Adrenal gland (tissue), 12 donors: ENCODE data around the gene IFTAP. TPM values are rescaled to one million over a fixed set of nuclear protein-coding genes. Genes with fewer than 3 reads are reported as not detected.

Experiments used
- DNase-seq, 7 donors: peaks; one replicate each; pipeline ENCODE4 v3.0.0-alpha.2; 2019 to 2020
- H3K27ac ChIP-seq, 5 donors: fragments of 200-600 bp; sonication (generic) in 4 of 5; 1 replicate in 3 of 5; 2 replicates in 2 of 5; pipeline versions ENCODE4 v1.5.1 to v1.8.0; 2016 to 2020; ENCODE audit warnings: mild to moderate bottlenecking in 1 of 5
- H3K27me3 ChIP-seq: fragments of 200-600 bp; 2 replicates; pipeline ENCODE4 v1.8.0; 2021
- H3K36me3 ChIP-seq, 2 donors: fragments of 200-600 bp; replicated peaks in 1 of 2; 1 replicate in 1 of 2; 2 replicates in 1 of 2; pipeline versions ENCODE4 v1.5.1 to v1.8.0; 2018 to 2022
- H3K4me1 ChIP-seq, 2 donors: fragments of 200-600 bp; replicated peaks in 1 of 2; 1 replicate in 1 of 2; 2 replicates in 1 of 2; pipeline versions ENCODE4 v1.5.1 to v1.8.0; 2018 to 2021
- H3K4me3 ChIP-seq, 4 donors: fragments of 200-600 bp; sonication (generic) in 3 of 4; one replicate each; pipeline ENCODE4 v1.5.1; 2016 to 2018
- H3K9me3 ChIP-seq, 3 donors: fragments of 200-600 bp; sonication (generic) in 1 of 3; replicated peaks in 1 of 3; 1 replicate in 2 of 3; 2 replicates in 1 of 3; pipeline versions ENCODE4 v1.5.1 to v1.8.0; 2016 to 2021
- POLR2A ChIP-seq, 2 donors: fragments of 450-650 bp; IDR thresholded peaks; one replicate each; pipeline ENCODE4 v1.6.1; 2017; ENCODE audit warnings: antibody characterized with exemption in 2 of 2, mild to moderate bottlenecking in 2 of 2, moderate library complexity in 1 of 2
- WGBS, 4 donors: extraction: QIAGEN DNeasy Blood & Tissue Kit in 2 of 4; methylation state at CpG; one replicate each; pipeline versions ENCODE4 v1.1.5 to v1.1.7; 2013 to 2017; 5-methylcytosine and 5-hydroxymethylcytosine counted together
- intact Hi-C, 2 donors: fragments of 100-400 bp; cut with DNase I; formaldehyde crosslinking; loops; one replicate each; pipeline versions ENCODE4 v1.14.1 to v1.15.0; 2022 to 2023
- polyA plus RNA-seq, 3 donors: library from polyadenylated mRNA; stranded (reverse); fragments of 200-250 nt in 2 of 3; fragments of 350-450 nt in 1 of 3; fragmentation: Illumina TruSeq in 1 of 3; extraction: RNeasy Lipid Tissue Mini Kit (QIAGEN cat#74804) in 1 of 3; gene quantifications; one replicate each; pipeline ENCODE4 v1.2.3, GENCODE V29; 2013 to 2014
- total RNA-seq, 9 donors: library from RNA; depleted of rRNA in 4 of 9; stranded (reverse); fragments of >200 nt in 4 of 9; fragments of 120-200 nt in 1 of 9; fragmentation: NEBNext Ultra II Directional in 1 of 9; extraction: Animal tissue kit (Norgen Biotek cat#: 25700) in 1 of 9; gene quantifications; one replicate each; pipeline versions ENCODE4 v1.1.0 to v1.2.4, GENCODE V29; 2013 to 2023
- TF ChIP-seq, protein P1 (sequence below), 6 experiments: fragments of 450-650 bp in 4 of 6; fragments of 200-600 bp in 2 of 6; sonication (generic) in 1 of 6; IDR thresholded peaks; 1 replicate in 5 of 6; 2 replicates in 1 of 6; pipeline versions ENCODE4 v1.5.1 to v1.8.0; 2016 to 2021; ENCODE audit warnings: antibody characterized with exemption in 6 of 6, mild to moderate bottlenecking in 2 of 6, moderate library complexity in 1 of 6
- donor health status: healthy with polysubstance abuse.
- donor health status: Bipolar disorder and iron deficiency.
- donor health status: DM: yes; HTN: yes; CAD: no.
- donor health status: DM: no; HTN: no; CAD: no.
- donor health status: DM: no; HTN: no; CAD: no.
- donor health status: DM: yes; HTN: yes; CAD: no.

IFTAP gene
- total and polyA plus RNA-seq, 12 donors: 16.2 to 44.7 (median 23.5) TPM

DNA sequence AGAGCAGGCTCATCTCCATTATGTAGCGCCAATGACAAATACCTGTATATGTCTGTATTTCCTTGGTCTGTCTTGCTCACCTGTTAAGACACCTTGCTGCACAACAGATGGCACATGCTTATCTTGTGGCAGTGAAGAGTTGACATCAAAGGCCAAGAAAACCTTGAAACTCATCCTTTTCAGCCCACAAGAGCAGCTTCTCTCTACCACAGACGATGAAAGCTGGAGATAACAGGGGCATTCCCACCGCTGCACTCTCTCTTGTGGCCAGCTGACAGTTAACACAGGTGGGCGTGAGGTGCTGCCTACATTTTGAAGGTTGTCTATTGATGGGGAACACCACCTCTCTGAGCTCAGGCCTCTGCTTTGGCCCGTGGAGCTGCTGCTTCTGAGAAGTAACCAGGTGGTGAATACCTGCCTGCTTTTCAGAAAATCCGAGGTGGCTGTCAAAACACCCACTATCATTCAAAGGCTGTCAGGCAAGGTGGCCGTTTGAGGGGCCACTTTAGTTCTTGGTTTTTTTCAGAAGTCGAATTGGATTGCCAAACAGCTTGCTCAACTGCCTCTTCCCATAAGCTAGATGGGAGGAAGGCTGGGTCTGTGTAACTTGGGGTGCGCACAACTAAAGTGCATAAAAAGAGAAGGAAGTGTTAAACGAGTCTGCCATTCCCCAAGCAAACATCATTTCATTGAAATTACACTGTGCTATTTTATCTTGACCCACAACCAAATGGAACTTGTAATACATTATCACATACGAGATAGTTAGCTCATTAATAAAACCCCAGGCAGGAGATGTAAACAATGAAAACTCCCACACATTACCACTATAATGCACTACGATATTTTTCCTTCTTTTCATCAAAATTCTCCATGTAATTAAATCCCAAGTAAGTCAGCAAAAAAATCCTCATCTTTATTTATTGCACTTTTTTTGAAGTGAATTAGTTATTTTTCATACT is 90.8 kb downstream of the IFTAP start:
- Histone ChIP-seq H3K9me3 (no peaks in the 10 kb centered on the region), H3K36me3 (no peaks in the 10 kb centered on the region), H3K4me1 (no peaks in the 10 kb centered on the region), H3K4me3 (no peak overlapping the region), H3K27ac (no peak overlapping the region), H3K27me3 (no peaks in the 10 kb centered on the region)
- DNase-seq: no peak
- intact Hi-C loops: no loop called here
- 58 to 69% (median 60%) methylated on average over 11 to 12 of the region's 12 CpGs for WGBS, 4 donors
- TF ChIP-seq, protein P1, sequence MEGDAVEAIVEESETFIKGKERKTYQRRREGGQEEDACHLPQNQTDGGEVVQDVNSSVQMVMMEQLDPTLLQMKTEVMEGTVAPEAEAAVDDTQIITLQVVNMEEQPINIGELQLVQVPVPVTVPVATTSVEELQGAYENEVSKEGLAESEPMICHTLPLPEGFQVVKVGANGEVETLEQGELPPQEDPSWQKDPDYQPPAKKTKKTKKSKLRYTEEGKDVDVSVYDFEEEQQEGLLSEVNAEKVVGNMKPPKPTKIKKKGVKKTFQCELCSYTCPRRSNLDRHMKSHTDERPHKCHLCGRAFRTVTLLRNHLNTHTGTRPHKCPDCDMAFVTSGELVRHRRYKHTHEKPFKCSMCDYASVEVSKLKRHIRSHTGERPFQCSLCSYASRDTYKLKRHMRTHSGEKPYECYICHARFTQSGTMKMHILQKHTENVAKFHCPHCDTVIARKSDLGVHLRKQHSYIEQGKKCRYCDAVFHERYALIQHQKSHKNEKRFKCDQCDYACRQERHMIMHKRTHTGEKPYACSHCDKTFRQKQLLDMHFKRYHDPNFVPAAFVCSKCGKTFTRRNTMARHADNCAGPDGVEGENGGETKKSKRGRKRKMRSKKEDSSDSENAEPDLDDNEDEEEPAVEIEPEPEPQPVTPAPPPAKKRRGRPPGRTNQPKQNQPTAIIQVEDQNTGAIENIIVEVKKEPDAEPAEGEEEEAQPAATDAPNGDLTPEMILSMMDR (IDR thresholded peaks at IDR 0.05): no peak
- TF ChIP-seq POLR2A (IDR thresholded peaks at IDR 0.05): no peak

DNA sequence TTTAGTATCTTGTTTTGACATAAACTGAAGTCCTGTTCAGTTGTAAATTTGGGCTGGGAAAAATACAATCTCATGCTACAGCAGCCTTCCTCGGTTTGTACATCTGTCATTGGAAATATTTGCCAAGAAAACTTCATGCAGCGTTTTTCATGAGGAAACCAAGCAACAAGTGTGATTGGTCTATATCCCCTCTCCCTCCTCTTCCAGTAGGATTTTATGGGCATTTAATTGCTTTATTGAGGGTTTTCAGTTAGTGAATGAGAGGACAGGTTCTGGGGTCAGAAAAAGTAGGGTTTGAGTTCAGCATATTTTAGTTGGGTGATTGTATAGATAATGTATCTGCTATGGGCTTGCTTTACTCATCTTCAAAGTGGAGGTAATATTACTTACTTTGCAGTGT is 93.8 kb downstream of the IFTAP start:
- TF ChIP-seq, protein P1 (IDR thresholded peaks at IDR 0.05): no peak
- TF ChIP-seq POLR2A (IDR thresholded peaks at IDR 0.05): no peak
- WGBS, 4 donors: 32 to 50% (median 39%) methylated on average over 2 of the region's 2 CpGs
- Histone ChIP-seq H3K4me1 (no peaks in the 10 kb centered on the region), H3K27me3 (no peaks in the 10 kb centered on the region), H3K9me3 (no peaks in the 10 kb centered on the region), H3K4me3 (no peak overlapping the region), H3K27ac (no peak overlapping the region), H3K36me3 (no peaks in the 10 kb centered on the region)
- intact Hi-C loops: no loop called here
- no peak for DNase-seq

DNA sequence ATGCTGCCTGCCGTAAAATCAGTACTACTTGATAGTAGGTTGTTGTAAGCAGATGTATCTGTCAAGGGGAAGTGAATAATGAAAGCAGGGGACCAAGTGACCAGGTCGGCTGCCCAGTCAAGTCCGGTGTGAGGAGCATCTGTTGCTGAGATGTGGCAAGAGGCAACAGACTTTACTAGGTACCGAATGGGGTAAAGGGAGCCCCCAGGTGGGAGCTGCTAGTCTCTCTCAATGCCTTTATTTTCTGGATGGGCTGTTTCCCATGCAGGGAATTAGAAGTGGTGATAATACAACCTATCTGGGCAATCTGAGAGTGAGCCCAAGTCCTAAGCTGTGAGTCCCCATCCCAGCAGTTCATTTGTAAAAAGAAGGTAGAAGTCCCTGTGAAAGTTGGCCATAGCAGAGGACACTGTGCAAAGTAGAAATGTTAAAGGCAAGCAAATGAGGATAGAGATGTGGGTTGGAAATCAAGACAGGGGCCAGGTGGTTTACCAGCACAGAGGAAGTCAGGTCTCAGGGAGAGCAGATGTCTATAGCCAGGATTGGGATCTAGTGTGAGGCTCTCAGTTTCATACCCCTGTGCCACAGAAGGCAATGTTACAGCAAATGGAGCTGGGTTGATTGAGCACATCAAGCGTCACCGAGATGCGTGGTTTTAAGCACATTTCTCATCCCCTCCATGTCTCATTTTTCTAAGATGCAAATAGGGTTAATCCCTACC is 94.4 kb downstream of the IFTAP start:
- no peak overlapping the region for H3K27ac ChIP-seq
- DNase-seq: no peak
- intact Hi-C loops: no loop called here
- WGBS, 4 donors: 71 to 76% (median 73%) methylated on average over 7 of the region's 7 CpGs
- no peak overlapping the region for H3K4me3 ChIP-seq
- no peaks in the 10 kb centered on the region for H3K9me3 ChIP-seq
- H3K4me1 ChIP-seq: no peaks in the 10 kb centered on the region
- no peaks in the 10 kb centered on the region for H3K27me3 ChIP-seq
- TF ChIP-seq, protein P1 (IDR thresholded peaks at IDR 0.05): no peak
- no peak for TF ChIP-seq POLR2A (IDR thresholded peaks at IDR 0.05)
- no peaks in the 10 kb centered on the region for H3K36me3 ChIP-seq

- H3K9me3 ChIP-seq: no peaks in the 10 kb centered on the region
- H3K4me1 ChIP-seq: no peaks in the 10 kb centered on the region
- H3K27ac ChIP-seq: no peak overlapping the region
- no peak overlapping the region for H3K4me3 ChIP-seq
- DNase-seq: no peak
- H3K27me3 ChIP-seq: no peaks in the 10 kb centered on the region
- 73 to 77% (median 75%) methylated on average over 4 of the region's 4 CpGs for WGBS, 4 donors
- TF ChIP-seq, protein P1 (IDR thresholded peaks at IDR 0.05): no peak
- TF ChIP-seq POLR2A (IDR thresholded peaks at IDR 0.05): no peak
- no peaks in the 10 kb centered on the region for H3K36me3 ChIP-seq
- intact Hi-C loops: no loop called here
Observed at GRCh38 chr11:36689442-36689841, 95.1 kb downstream of the IFTAP start.
